GM19372 (cell line): ENCODE data around the gene DTX3L.

Experiments
- ATAC-seq: cut with Tn5 transposase; IDR thresholded peaks from one replicate; pipeline ENCODE4 v1.9.1; 2021; ENCODE audit warnings: mild to moderate bottlenecking, low read depth, moderate library complexity; ENCODE audit not compliant: unreplicated experiment

Gene DTX3L

DNA sequence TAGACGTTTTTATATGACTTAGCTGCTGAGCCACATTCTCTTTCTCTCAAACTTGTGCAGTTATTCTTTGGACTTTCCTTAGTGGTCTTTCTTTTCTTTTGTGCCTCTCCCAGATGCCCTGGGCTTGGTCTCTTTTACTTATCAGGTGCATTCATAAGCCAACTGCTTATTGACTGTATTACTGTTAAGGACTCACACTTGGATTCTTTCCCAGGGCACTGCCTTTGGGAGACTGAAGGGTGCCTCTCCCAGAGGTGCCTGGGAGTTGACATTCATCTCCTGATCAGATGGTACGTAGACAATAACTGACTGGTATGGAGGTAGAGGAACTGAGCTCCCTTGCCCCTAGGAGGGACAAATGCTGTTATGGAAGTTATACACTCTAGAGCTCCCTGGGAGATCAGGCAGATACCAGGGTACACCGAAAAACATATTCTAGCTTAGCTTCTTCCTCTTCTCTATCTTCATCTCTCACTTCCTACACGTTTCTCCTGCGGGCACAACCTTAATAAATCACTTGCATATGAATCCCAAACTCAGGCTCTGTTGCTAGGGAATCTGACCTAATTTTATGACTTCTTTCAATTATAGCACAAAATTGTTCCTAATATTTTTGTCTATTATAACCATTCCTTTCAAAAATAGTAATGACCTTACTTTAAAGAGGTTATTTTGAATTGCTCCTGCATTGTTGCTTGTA, 38.0 kb downstream of the DTX3L start:
- ATAC-seq, result no peak

- no peak for ATAC-seq
Measured at GRCh38 chr3:122603056-122603455, 38.9 kb downstream of the DTX3L start.

DNA sequence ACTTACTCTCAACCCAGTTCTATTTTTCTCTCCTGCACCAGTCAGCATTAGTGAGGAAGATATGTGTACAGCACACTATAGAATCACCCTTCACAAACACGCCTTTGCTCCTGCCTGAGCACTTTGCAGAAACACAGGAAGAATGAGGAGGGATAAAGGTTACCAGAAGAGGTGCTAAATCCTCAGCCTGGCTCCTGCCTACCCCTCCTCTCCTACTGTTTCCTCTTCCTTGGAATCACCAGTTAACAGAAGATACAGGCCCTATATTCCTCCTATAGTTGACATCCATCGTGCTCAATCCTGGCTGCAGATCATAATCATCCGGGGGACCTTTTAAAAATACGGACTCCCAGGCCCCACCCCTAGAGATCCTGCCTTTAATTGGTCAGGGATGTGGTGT, 42.2 kb downstream of the DTX3L start:
- ATAC-seq, result no peak

DNA sequence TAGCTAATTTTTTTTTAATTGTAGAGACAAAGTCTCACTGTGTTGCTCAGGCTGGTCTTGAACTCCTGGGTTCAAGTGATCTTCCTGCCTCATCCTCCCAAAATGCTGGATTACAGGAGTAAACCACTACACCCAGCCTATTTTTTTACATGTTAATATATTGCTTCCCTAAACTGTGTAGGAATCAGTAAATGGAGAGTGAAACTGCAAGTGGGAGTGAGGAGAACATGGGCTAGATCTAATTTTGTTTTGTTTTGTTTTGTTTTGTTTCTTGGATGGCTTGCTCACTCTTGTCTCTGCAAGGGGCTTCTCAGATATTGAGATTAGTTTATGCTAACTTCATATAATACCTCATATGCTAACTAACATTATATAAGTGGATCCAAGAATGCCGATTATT, 44.8 kb downstream of the DTX3L start:
- ATAC-seq, result no peak

DNA sequence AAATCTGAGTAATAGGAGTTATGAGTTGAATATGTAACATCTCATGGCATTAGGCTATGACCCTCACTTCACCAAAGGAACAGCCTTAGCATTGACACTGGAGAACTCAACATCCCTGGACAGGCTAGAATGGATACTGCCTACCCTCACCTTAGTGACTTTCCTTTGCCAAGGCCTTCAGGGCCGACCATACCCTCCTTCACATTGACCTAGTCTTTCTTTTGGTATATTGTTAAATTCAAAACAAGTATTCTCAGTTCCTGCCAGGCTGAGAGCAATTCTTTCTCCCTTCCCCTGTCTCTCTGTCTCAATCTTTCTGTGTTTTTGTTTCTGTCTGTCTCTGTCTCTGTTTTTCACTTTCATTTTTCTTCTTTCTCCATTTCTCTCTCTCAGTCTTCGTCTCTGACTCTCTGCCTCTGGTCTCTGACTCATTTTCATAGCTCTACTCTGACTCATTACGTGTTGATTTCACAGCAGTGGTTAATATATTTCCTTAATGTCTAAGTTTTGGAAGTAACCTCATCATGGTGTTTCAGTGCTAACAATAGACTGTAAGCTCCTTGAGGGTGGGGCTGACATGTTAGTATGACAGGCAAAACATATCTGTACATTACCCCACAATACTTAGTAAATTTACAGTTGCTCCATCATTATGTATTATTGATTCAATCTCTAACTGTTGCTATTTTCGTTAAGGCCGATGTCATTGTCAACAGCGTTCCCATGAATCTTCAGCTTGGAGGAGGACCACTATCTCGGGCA, 45.8 kb downstream of the DTX3L start:
- peak; percentile 95 for ATAC-seq

DNA sequence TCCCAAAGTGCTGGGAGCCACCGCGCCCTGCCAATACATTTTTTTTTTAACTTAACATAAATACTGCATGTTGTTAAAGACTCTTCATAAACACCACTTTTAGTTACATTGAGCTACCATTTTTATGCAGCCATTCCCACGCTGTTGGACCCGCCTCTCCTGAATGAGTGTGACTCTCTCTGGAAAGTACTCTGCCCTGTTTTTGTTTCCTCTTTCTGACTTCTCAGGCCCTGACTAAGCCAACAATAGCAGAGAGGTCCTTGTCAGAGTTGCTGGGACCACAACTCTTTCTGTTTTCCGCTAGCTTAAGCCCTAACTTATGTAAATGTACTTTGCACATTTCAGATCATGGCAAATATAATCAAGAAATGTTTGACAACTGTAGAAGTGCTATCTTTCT, 48.6 kb downstream of the DTX3L start:
- ATAC-seq, result no peak

DNA sequence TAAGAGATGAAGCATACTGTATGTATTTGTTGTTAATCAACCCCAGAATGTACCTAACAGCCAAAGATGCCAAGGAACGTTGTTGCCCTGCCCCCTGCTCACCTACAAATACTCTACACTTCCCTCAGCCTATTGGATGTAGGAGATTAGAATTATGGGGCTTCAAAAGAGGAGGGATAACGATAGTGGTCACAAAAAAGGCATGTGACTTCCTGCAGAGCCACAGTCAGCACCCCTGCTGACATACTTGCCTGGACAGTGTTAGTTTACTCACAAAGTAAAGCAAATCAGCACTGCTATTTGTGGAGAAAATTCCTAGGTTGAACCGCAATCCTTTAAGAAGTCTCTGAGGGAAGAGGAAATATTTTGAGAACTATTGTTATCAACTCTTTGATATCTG, 51.2 kb downstream of the DTX3L start:
- ATAC-seq, result no peak

DNA sequence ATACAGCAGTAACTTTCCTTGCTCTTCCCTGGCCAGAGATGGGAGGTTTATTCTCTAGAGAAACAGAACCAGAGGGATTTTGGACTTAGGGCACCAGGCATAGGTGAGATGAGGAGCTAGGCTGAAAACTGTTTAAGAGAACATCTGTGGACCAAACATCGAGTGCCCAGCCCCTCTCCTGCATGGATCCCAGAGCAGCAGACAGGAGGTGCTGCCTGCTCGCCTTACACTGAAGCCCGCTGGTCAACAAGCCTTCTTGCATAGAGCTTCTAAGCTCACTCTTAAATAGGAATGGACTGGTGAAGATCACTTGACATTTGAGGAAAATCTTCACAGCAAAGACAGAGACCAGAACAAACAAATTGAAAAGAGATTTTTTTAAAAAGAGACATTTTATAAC, 54.5 kb downstream of the DTX3L start:
- no peak for ATAC-seq

- ATAC-seq, result no peak
Measured at GRCh38 chr3:122619040-122619439, 54.9 kb downstream of the DTX3L start.

- no peak for ATAC-seq
Measured at GRCh38 chr3:122620399-122620798, 56.3 kb downstream of the DTX3L start.

DNA sequence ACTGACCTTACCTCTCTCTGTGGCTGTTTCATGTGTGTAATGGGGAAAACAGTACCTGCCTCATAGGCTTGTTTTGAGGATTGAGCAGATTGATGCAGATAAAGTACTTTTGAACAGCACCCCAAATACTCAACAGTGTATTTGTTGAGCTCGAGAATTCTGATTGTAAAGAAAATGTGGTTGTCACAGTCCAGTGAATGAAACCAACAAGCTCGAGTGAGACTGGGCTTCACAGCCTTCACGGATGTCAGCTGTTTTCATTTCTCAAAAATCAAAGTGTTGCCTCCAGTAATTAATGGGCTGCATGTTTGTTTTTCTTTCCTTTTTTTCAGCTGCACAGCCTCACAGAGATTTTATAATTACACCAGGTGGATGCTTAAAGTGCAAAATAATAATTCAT, 57.0 kb downstream of the DTX3L start:
- no peak for ATAC-seq

- no peak for ATAC-seq
Measured at GRCh38 chr3:122623031-122623829, 59.1 kb downstream of the DTX3L start.
